Fibroblast of gingiva (primary cell): ENCODE data around the gene FCRL6.
A peak's percentile ranks its signal among the peaks of the same experiment; 100 is the strongest.

Experiments
- DNase-seq: peaks from one replicate; pipeline ENCODE4 v3.0.0-alpha.2; 2011; ENCODE audit warnings: low read depth

FCRL6 gene

DNA sequence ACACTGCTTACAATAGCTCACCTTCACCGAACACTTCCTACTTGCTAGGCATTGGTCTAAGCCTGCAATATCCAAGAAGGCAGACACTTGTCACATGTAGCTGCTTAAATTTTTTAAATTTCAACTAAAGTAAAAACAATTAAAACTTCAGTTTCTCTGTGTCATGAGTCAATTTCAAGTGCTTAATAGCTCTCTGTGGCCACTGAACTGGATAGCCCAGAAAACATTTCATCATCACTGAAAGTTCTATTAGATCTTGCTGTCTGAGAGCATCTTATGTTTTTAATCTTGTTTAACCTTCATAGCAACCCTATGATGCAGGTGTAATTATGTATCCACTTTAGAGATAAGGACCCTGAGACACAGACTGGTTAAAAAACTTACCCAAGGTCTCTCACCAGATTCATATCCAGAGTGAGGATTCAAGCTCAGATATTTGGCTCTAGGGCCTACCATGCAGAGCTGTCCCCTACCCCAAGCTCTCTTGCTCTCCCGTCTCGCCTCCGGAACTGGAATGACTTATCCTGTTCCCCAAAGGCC, 2.6 kb upstream of the FCRL6 start:
- DNase-seq = no peak

DNA sequence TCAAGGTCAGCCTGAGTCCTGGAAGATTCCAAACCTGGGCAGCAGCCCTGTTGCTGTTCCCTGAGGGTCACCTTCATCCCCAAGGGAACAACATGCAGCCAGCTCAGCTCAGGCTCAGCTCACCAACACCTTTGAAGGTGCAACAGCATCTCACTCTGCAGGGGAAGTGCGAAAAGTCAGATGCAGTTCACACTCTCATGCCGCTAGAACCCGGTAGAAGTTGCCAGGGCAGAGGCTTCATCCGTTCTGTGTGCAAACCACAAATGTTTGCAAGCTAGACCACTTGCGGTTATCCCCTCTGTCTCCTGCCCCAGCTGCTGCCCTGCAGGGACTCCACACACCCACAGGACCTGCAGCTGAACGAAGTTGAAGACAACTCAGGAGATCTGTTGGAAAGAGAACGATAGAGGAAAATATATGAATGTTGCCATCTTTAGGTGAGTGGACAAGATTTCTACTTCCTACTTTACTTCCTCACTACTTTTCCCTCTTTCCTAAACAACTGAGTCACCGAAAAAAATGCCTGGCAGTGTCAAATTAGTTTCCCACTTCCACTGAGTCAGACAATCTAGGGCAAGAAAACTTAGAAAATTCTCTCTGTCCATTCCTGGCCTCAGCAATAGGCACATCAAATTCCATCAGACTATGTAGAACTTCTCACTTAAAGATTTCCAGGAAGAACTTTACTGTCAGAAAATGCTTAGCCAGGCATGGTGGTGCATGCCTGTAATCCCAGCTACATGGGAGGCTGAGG, 1.8 kb upstream of the FCRL6 start:
- DNase-seq = no peak

DNA sequence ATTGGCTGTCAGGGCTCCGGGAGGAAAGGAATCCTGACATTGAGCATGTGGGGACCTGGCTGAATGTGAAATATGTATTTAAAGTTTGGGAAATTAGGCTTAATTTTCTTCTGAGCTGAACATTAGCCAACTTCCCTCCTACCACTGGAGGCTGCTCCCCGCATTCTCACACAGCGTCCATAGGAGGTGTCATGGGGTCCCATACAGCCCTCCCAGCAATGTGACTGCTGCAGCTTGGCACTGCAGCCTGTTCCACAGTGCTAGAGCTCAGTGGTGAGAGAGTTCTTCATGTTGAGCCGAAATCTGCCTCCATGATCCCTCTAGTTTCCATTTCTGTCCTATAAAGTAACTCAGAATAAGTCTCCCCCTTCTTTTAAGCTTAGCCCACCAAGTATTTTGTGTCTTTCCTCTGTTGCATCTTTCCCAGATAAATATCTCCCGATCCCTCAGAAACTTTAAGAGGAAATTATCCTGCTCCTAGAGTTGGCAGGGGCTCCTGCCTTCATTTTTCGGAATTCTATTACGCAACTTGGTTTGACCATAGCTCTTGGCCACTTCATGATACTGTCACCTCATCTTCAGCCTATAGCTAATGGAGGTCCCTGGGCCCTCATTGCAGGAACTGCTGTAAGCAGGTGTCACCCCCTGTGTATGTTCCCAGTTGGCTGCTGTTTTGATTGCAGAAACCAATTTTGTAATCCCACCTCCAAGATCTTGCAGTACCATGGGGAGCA, 2.0 kb downstream of the FCRL6 start:
- no peak for DNase-seq

DNA sequence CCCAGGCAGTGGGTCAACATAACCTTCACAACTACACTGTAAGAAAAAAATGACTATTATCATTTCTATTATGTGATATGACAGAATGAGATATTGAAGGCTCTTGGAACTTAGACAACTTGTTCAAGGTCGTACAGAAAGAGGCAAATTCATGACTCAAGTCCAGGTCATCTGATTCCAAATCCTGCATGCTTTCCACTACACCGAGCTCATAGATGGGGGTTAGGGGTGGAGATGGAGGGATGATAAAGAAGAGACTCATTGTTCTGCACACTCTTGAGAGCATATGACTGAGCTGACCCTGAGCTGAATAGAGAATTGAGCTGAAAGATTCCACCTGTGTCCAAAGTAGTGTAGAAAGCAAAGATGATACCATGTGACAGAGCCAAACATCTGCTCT, 2.8 kb downstream of the FCRL6 start:
- no peak for DNase-seq

DNA sequence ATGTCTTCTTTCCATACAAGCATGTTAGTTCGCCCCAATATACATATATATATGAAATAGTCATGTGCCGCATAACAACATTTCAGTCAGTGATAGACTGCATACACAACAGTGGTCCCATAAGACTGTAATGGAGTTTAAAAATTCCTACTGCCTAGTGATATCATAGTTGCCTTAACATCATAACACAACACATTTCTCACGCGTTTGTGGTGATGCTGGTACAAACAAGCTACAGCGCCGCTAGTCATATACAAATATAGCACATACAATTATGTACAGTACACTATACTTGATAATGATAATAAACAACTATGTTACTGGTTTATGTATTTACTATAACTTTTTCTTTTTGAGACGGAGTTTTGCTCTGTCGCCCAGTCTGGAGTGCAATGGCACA, 13.8 kb downstream of the FCRL6 start:
- no peak for DNase-seq

DNA sequence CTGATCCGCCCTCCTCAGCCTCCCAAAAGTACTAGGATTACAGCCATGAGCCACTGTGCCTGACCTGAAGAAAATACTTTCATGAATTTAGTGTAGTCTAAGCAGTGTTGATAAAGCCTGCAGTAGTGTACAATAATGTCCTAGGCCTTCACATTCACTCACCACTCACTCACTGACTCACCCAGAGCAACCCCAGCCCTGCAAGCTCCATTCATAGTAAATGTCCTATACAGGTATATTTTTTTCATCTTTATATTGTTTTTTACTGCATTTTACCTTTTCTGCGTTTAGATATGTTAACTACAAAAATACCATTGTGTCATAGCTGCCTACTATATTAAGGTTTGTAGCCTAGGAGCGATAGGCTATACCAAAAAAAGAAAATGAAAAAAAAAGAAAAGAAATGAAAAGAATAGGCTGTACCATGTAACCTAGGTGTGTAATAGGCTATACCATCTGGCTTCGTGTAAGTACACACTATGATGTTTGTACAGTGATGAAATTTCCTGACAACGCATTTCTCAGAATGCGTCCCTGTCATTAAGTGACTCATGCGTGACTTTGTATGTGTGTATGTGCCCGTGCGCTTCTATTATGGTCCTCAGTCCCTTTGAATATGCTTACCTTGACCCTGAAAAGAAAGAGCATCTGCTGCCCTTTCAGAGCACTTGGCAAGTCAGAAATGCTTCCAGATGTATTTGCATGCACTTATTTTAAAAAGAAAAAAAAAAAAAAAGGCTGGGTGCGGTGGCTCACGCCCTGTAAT, 15.3 kb downstream of the FCRL6 start:
- DNase-seq = peak; percentile 14

DNA sequence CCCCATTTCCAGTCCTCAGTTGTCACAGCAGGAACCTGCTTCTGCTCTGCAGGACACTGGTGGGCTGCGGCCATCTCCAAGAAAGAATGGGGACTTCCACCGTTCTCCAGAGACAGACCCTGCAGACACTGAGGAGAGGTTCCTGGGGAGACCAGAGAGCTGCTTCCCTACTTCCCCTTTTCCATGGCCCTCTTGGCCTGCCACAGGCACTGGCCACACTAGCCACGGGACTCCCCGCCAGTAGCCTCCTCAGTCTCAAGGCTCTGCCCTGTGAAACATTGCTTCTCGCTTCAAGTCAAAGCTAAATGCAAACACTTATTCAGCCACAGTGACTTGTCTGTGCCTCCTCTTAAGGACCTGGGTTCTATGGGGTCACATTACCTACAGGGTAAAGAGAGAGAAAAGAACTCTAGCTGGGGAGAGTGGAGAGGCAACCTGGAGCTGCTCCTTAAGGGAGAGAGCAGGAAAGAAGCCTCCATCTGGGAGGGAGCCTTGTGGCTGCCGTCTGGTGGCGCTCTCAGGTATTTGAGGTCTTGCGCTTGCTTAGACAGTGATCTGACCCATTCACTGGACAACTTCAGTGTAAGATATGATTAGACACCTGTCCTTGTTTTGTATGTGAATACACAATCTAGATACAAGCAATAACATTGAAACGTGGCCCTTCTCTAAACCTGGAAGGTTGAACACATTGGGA, 19.2 kb downstream of the FCRL6 start:
- DNase-seq = no peak

DNA sequence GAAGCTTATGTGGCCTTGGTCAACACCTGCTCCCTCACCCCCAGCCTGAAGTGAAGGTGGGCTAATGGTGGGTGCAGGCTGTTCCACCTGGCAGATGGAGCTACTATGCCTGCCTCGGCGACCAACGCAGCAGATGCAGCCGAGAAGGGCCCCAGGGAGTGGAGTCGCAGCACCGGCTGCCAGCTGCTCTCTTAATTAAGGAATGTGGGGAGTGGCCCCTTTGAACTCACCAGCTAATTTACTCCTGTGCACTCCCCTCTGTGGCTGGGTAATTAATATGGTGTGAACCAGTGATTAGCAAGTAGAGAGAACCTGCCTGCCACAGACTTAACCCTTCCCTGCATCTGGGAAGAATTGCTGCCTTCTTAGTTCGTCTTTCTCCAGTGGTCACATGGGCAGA, 21.2 kb downstream of the FCRL6 start:
- DNase-seq = no peak

DNA sequence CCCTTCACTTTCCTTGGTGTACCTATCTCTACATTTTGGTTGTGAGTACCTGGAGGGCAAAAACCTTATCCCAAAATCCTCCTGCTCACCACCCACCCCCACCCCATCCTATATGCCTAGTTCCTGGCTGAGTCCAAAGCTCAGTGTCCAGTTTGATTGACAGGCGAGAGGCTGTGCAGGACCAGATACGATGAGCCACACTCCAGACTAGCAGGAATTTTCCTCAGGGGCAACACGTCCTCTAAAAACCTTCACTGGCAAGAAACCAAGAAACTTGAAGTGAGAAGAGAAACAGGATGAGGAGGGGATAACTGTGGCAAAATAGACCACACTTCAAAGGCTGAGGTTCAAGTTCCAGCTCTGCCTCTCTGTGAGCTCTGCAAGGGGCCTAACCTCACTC, 23.4 kb downstream of the FCRL6 start:
- DNase-seq = no peak

DNA sequence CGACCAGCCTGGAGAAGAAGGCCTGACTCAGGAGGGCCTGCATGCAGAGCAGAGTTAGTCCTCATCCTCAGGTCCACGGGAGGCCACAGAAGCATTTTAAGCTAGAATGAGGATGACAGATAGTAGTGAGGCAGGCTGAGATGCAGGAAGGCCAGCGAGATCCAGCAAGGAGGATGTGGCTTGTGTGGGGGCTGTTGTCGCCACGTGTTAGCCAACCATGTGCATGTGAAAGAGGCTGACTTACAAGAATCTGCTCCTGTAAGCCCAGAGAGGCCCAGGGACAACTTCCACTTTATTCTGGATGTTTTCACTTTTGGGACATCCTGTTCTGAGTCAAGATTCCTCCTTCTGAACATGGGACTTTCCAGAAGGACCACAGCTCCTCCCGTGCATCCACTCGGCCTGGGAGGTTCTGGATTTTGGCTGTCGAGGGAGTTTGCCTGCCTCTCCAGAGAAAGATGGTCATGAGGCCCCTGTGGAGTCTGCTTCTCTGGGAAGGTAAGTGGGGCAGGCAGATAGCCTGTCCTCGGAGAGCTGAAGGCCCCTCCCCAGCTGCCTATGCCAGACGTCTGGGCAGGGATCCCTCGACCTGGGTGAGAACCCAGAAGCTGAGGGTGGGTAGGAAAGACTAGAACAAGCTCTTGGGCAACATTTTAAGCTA, 24.4 kb downstream of the FCRL6 start, which contains the start of gene SLAMF8:
Gene SLAMF8, plus strand, starts transcription at position 433 of the 661 bp plus-strand sequence. Its CDS starts 26 bp downstream, at position 459.
- no peak for DNase-seq

DNA sequence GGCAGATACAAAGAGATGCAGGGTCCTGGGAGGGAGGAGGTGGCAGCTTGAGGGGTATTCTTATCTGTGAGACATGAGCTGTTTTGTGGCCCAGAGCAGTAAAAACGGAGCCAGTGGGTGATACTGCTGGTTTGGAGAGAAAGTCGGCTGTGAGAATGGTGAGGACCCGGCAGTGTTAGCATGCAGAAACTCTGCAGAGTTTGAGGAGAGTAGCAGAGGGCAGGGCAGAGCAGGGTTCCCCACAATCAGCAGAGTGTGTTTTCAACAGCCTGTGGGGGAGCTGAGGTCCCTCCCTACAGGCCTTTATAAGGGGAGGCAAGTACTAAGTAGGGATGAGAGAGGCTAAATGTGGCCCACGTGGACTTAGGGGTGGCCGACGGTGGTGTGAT, 24.9 kb downstream of the FCRL6 start:
- DNase-seq = no peak

DNA sequence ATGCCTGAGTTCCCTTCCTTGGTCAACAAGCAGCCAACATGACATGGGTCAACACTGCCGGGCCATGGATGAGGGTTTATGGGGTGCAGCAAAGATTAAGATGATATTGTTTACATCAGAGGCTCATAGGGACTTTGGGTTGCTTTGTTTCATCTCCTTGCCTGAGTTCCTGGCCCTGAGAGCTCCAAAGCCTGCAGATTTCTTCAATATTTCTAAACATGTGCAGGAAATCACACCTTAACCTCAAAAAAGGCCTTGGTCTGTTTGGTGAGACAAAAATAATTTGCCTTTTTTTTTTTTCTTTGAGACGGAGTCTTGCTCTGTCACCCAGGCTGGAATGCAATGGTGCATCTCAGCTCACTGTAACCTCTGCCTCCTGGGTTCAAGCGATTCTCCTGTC, 25.4 kb downstream of the FCRL6 start:
- no peak for DNase-seq

DNA sequence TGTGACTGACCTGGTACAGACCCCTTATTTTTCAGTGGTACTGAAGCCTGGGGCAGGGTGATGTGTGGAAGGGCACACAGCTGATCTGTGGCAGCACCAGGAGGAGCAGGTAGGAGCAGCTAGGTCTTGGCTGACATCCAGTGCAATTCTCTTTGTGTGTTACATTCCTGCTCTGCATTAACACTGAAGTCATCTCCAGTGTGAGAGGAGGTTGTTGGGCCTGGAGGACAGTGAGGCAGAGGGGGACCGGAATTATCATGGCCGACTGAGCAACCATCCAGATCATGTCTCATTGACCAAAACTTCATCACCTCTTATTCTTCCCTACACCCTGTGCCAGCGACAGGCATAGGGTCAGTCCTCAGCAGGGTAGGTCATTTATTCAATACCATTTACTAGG, 26.0 kb downstream of the FCRL6 start:
- DNase-seq = no peak

DNA sequence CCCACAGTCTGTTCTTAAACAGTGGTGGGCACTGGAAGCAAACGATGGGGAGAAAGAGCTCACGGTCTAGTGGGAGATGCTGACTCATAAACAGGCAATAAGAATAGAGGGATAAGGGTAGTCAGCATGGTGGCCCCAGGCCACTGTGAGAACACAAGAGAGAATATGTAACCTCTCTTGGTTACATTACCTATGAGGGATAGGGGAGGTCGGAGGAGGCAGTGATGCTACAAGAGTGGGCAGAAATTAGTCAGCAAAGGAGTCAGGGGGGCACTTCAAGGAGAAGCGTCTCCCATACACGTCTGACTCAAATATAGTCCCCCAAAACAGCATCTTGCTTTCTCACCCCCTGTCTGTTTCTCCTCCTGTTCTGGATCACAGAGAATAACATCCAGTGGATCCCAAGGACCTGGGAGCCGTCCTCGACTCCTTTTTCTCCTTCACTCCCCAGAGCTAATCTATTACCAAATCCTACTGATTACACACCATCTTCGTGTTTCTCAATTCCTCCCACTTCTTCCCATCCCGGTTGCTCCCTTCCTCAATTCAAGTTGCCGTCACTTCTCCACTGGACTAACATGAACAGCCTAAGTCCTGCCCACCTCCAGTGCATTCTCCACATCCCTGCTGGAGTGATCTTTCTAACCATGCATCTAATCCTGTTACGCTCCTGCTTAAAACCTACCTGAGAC, 26.6 kb downstream of the FCRL6 start:
- DNase-seq = no peak

DNA sequence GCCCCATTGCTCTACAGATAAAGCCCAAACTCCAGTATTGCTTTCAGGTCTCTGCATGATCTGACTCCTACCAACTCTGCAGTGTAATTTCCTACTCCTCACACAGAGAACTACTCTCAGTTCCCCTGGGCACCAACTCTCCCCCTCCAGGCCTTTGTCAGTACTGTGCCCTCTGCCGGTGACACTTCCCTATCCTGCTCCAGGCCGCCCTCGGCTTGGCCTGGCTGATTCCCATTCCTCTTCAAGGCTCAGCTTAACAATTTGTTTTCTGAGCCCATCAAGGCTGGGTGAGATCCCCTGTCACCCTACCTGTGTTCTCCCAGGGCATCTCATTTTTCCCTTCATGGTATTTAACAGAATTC, 27.1 kb downstream of the FCRL6 start:
- no peak for DNase-seq

DNA sequence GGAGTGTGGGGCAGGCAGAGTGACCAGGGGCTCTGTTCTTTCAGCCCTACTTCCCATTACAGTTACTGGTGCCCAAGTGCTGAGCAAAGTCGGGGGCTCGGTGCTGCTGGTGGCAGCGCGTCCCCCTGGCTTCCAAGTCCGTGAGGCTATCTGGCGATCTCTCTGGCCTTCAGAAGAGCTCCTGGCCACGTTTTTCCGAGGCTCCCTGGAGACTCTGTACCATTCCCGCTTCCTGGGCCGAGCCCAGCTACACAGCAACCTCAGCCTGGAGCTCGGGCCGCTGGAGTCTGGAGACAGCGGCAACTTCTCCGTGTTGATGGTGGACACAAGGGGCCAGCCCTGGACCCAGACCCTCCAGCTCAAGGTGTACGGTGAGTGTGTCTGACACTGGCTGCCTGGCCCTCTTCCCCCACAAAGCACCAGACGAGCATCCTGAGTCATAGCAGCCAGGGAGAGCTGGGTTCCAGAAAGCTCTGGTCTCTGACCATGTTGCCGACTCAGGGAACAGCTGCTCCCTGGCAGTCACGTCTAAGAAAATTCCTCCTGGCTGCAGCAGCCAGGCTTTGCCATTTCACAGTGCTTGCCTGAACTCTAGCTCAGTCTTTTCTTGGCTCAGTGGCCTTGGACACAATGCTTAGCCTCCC, 27.8 kb downstream of the FCRL6 start:
- DNase-seq = peak; percentile 29

DNA sequence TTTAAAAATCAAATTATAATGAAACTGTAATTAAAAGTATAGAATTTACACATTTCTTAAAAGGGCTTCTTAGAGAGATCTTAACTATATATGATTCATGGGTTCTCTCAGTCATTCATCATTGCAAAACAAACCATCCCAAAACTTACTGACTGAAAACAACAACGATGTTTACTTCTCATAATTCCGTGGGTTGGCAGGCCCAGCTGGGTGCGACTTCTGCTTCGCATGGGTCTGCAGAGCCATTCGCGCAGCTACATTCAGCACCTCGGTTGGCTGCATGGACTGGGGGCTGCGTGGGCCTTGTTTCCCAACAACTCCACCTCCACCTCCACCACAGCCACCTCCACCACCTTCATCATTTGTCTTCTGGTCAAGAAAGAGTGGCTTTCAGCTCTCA, 28.6 kb downstream of the FCRL6 start:
- no peak for DNase-seq

DNA sequence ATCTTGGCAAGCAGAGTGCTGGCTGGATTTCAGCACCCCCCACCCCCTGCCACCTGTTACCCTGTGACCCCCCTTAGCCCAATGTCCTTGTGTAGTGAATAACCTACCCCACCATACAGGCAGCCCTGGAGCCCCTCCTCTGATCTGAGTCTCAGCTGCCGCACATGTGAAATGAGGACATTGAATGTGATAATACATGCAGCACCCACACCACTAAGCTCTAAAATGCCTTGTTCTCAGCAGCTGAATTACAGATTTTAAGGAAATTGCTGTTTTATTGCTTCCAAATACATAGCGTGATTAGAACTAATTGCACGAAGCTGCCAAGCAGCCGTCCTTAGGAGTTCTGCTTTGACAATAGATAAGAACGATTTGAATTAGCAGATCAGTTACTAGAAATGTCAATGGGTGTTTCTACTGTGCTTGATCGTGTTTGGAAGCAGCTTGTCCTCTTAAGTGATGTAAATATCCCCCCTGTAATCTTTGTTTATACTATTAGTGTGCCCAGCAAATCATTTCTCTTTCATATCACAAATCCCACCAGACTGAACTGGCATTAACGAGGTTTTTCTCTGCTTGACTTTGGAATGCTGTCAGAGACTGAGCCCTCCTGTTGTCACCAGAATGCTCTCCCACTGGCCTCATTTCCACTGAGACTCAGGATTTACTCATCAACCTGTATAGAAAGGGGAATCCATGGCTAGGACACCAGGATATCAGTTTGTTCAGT, 29.4 kb downstream of the FCRL6 start:
- no peak for DNase-seq

DNA sequence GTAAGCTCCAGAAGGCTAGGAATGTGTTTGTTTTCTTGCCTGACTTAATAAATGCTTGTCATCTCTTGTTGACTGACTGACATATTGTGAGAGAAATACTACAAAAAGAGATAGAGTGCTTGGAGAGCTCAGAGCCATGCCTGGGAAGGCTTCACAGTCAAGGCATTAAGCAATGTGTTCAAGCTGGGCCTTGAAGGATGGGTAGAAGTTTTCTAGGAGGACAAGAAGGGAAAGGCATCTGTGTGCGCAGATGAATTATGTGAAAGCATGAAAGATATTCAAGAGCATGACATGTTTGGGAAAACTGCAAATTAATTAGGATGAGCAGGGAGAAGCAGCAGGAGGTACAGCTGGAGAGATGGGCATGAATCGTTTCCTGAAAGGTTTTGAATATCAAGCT, 30.1 kb downstream of the FCRL6 start:
- DNase-seq = no peak

DNA sequence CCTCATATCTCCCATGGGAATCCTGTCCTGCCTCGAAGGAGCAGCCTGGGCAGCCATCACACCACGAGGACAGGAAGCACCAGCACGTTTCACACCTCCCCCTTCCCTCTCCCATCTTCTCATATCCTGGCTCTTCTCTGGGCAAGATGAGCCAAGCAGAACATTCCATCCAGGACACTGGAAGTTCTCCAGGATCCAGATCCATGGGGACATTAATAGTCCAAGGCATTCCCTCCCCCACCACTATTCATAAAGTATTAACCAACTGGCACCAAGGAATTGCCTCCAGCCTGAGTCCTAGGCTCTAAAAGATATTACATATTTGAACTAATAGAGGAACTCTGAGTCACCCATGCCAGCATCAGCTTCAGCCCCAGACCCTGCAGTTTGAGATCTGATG, 33.2 kb downstream of the FCRL6 start:
- no peak for DNase-seq
